ENCODE measurements around the gene EOMES.

The EOMES gene

GRCh38 chr3:27678234-27678633 is 43.9 kb downstream of the EOMES start:
- no peak for FAIRE-seq

DNA sequence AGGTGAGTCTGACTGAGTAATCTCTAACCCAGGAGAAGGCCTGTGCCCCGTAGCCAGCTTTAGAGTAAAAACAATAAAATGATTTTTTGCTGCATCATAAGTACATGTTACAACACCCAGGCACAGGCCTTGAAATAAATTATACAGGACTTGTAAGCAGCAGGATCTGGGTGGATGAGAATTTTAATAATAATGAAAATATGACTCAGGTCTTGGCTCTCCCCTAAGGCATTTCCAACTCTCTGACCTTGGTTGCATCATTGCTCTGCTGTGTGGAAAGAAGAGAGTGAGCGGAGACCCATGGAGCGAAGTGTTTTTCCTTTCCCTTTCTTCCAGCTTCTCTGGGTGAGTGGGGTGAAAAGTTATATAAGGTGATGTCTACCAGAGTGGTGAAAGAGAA is 44.6 kb downstream of the EOMES start:
- no peak for FAIRE-seq

GRCh38 chr3:27675287-27675686 is 46.8 kb downstream of the EOMES start:
- no peak for FAIRE-seq

DNA sequence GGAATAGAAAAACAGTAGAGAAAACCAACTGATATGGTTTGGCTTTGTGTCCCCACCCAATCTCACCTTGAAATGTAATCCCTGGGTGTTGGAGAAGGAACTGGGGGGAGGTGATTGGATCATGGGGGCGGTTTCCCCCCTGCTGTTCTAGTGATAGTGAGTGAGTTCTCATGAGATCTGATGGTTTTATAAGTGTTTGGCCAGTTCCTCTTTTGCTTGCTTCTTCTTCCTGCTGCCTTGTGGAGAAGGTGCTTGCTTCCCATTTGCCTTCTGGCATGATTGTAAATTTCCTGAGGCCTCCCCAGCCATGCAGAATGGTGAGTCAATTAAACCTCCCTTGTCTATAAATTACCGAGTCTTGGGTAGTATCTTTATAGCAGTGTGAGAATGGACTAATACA is 48.4 kb downstream of the EOMES start:
- no peak for FAIRE-seq

DNA sequence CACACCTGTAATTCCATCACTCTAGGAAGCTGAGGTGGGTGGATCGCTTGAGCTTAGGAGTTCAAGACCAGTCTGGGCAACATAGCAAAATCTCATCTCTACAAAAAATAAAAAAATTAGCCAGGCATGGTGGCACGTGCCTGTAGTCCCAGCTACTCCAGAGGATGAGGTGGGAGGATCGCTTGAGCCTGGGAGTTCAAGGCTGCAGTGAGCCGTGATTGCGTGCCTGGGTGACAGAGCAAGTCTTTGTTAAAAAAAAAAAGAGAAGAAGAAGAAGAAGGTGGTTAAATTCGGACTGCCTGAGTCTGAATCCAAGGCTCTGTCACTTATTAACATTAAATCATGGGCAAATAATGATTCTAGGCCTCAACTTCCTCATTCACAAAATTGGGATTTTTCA is 51.0 kb downstream of the EOMES start:
- no peak for FAIRE-seq

DNA sequence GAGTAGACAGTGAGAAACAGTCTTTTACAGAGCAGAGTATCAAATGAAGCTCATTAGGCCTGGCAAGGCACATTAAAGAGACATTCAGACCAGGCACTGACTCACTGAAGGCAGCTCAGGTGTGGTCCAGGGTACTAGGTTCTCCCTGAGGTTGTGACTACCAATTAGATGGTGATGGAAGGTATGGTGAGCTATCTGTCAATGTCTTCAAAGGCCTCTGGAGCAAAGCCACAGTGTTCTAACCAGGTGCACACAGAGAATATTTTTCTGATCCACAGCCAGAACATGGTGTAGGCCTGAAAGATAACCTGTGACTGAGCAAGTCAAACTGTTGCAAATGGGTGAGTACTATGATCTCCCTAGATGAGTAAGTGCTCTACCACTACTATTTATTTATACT is 51.5 kb downstream of the EOMES start:
- FAIRE-seq: no peak

DNA sequence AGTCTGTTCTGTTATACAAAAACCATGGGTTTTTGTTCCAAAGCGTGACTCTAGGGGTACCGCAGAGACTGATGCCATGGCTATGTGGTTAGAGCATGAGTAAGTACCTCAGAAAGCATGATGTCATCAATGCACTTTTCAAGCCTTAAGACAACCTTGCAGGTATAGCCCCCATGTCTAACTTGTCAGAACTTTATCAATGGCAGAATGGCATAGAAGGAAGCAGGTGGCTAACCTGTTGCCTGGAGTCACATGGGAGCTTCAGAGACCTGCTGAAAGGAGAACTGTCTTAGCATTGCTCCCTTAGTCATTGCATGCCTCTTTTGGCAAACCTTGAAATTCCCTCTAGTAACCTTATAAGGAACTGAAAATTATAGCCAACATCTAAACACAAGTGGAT is 52.5 kb downstream of the EOMES start:
- no peak for FAIRE-seq

GRCh38 chr3:27667751-27668150 is 54.4 kb downstream of the EOMES start:
- FAIRE-seq: no peak

DNA sequence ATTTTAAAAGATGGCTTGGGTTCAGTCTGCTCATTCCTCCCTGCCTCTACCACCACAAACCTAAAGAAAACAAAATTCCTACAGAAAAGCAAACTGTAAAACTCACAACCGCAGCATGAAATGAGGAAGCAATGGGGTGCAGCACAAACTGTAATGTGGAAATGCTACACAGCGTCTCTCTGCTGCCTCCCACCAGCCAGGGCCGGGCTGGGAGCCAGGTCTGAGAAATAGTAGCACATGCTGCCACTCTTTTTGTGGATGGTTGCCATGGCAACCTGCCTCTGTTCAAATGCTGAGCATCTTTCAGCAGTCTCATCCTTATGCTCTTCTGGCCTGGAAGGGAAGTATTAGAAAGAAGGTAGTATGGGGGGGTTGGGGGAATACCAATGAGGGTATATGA is 55.4 kb downstream of the EOMES start:
- FAIRE-seq: no peak

DNA sequence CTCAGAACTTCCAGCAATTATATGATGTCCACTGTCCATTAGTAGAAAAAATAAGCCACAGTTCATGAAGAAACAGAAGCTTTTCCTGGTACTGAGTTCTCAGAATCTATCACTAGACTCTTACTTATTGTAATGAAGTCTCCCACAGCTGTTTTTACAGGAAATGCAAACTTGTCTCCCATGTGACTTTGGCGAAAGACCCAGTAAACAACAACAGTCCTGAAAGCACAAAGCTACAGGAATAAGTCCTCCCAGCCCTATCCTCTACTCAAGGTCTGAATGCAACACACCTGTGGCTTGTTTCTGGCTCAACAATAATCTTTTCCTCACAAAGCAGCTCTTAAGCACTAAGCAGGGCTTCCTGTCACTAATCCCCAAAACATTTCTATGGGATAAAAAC is 55.9 kb downstream of the EOMES start:
- FAIRE-seq: no peak
